GM21717 (cell line): ENCODE data around the gene RBM48.
A peak's percentile ranks its signal among the peaks of the same experiment; 100 is the strongest.
"Not testable (repeated sequence)": the region's sequence is repeated elsewhere in the genome, so short reads cannot be mapped to it uniquely, and the experiment has no call there.

Experiments used
- ATAC-seq: cut with Tn5 transposase; IDR thresholded peaks from one replicate; pipeline ENCODE4 v1.9.1; 2021; ENCODE audit warnings: mild to moderate bottlenecking, moderate library complexity; ENCODE audit not compliant: unreplicated experiment

Gene RBM48

DNA sequence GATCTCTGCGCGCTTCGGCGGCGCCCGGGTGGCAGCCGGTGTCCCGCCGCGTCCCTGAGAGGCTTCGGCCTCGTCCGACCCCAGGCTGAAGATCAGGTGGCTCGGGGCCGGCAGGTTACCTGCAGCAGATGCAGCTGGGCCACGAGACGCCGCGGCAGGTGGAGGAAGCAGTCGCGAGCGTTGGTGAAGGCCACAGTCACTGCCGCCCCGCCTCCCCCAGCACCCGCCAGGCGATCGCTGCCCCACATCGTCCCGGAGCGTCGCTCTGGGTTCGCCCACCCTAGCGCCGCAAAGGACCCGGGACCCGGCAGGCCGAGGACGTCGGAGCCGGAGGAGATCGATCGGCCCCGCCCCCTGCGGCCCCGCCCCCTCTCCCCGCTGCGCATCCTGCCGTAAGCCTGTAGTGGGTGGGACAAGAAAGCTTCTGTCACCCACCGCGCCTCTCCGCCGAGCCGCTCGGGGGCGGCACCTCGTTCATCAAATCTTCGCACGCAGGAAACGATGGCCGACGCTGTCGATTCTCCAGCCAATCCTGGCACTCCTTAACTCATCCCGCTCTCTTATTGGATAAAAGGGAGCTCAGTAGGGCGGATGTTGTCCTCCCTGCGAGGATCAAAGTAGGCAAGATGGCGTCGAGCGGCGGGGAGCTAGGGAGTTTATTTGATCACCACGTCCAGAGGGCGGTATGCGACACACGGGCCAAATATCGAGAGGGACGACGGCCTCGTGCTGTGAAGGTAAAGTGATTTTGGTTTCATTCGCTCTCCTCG is at the start of gene RBM48, which contains the start of gene PEX1:
Gene RBM48, plus strand, starts transcription at position 608 of the 770 bp plus-strand sequence. Its CDS starts 19 bp downstream, at position 627.
Gene PEX1, minus strand, starts transcription at position 333 of the 770 bp plus-strand sequence. Its CDS starts 85 bp downstream, at position 248.
- ATAC-seq: peak; percentile 96

DNA sequence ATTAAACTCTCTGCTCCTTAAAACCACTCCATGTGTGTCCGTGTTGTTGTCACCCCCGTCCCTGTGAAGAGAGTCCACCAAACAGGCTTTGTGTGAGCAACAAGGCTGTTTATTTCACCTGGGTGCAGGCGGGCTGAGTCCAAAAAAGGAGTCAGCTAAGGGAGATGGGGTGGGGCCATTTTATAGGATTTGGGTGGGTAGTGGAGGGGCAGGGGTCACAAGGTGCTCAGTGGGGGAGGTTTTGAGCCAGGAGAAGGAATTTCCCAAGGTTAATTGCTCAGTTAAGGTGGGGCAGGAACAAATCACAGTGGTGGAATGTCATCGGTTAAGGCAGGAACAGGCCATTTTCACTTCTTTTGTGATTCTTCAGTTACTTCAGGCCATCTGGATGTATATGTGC is 49.4 kb upstream of the RBM48 start:
- not testable (repeated sequence) for ATAC-seq

DNA sequence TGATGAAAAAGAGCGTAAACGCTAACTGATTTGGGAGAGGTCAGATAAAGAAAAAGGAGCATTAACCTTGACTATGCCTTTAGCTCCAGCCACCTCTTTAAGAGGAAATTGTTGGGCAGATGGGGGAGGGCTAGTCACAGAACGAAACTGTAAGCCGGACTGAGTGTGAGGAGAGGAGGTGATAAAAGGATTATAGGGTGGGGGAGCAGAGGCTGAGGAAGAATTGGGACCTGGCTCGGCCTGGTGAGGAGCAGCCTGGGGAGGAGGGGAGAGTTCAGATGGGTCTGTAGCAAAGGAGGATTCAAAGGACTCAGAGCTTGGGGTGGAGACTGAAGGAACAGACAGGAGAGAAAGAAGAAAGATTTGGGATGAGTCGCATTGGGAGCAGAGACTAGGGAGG is 45.0 kb upstream of the RBM48 start:
- ATAC-seq: not testable (repeated sequence)

DNA sequence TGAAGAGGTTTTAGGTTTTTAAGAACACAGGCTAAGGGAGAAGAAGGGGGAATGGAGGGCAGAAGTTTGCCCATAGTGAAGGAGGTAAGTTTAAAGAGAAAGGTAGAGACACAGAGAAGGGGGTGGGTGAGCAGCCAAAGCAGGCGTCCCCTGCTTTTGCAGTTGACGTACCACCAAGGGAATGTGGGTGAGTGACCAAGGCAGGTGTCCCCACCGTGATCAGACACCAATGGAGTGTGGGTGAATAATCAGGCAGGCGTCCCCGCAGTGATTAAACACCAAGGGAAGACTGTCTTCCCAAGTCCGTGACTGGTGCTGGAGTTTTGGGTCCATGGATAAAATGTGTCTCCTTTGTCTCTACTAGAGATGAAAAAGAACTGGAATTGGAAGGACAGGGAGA is 44.4 kb upstream of the RBM48 start:
- not testable (repeated sequence) for ATAC-seq

DNA sequence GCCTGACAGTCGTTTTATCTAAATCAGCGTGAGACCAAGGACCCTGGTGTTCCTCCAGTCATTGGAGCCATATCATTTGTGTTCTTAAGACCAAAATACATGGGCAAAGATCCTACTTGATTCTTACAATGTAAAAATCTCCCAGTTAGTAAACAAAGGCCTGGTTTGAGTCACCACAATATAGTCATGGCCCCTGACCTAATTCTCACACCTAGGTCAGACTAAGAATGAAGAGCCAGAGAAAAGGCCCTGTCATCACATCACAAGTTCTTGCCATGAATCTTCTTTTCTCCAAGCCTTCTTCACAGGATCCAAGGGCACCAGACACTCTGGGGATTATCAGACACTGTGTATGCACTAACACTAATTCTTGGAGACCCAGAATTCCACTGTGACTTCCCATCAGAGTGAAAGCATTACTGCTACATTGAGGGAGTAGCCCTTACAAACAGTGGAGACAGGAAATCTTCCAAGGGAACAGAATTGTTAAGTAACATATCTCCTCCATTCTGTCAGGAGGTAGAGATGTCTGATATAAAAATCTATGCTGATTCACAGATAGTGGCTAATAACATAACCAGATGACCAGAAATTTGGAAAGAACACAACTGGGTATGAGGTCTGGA is 43.2 kb upstream of the RBM48 start:
- ATAC-seq: no peak

DNA sequence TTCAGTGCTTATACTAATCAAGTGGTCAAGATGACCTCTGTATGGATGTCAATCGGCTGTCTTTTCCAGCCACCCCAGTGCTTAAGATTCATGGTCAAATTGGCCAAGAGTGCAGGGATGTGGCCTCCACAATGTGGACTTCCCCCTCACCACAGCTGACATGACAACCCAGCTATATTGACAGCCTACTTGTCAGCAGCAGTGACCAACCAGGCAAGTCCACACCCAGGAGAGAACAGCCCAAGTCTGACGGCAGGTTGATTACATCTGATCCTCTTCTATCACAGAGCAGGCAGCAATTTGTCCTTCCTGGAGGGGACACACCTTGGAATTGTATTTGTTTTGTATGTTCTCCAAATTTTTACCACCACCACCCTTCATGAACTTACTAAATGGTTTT is 42.6 kb upstream of the RBM48 start:
- ATAC-seq: no peak

DNA sequence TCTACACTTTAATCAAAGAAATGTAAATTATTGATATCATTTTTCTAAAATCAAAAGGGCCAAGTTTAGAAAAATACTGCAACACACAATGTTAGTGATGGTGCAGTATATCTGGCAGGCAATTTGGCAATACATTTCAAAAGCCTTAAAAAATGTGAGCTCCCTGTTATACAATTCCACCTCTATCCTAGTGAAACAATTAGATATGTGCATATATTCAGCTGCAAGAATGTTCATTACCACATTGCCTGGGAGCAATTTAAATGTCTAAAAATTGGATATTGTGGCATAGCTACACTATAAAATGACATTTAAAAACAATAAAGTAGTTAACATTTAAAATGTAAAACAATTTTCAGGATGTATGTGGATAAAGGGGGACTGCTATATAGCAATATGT is 40.8 kb upstream of the RBM48 start:
- ATAC-seq: no peak

DNA sequence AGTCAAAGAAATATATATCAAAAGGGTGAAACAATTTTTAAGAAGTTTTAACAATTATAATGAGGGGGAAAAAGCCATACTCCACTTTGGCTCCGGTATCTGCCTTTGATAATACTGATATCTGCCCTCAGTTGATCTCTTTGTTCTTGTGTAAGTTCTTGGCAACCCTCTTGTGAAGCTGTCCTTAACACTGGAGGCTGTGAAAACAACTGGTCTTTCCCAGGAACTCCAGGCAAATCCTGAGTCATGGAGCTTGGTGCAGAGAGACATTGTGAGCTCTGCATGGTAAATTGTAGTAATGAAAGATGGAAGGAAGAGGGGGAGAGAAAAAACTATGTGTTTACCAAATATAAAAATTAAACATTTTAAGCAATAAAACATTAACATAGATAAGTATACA is 39.0 kb upstream of the RBM48 start:
- ATAC-seq: no peak

DNA sequence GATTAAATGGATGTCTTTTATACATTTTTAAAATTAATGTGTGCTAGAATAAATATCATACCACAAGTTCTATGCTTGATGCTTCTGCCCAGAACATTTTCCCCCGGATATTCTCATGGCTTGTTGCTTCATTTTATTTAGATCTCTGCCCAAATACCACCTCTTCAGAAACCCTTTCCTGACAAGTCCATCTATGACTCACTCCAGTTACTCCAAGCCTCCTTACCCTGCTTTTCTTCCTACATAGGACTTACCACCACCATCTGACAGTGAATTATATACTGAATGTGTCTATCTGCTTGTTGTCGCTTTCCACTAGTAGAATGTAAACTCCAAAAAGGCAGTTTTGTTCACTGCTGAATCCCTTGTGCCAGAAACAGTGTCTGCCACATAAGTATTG is 31.7 kb upstream of the RBM48 start:
- ATAC-seq: no peak

DNA sequence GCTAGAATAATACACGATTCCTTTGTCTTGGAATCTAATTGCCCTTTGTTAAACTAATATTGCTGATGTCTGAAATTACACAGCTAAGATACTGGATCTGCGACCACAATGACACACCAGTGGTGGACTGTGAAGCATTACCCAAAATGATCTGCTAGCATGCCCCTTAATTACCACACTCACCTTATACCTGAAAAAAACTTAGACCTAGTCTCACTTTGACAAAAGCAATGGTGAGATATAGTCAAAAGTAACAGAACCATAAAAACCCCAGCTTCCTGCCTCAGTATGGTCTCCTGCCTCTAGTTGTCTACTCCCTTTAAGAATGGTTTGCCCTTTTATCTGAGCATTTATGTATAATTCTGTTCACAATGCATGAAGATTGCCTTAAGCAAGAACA is 30.0 kb upstream of the RBM48 start:
- no peak for ATAC-seq

DNA sequence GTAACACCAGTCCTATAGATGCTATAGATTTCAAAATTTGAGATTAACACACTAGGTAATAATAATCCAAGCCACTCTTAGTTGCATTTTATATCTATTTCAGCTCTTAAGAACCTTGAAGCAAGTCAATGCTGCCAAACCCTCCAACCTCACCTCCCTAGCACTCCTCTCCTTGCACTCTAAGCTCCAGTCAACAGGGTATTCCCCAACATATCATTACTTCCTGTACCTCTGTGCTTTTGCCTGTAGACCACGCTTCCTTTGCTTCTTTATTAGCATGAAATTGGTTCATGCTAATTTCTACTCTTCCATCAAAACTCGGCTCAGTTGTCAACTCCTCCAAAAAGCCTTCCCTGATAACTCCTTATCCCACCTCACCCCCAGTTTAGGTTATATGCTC is 24.8 kb upstream of the RBM48 start:
- no peak for ATAC-seq

DNA sequence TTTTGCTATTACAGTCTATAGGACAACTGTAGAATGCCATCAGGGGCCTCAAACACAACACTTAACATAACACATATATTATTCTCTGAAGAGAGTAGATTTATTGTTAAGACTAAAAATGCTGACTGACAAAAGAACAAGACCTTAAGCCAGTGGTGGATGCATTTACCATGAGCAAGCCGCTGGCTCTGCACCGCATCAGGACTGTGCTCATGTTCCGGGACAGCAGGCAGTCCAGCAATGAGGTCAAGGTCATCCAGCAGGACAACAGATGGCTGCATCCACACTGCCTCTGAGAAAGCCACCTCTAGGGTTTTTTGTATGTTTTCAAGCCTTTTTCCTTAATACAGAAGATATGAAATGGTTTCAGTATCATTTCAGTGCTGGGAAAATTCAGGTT is 24.0 kb upstream of the RBM48 start:
- no peak for ATAC-seq

DNA sequence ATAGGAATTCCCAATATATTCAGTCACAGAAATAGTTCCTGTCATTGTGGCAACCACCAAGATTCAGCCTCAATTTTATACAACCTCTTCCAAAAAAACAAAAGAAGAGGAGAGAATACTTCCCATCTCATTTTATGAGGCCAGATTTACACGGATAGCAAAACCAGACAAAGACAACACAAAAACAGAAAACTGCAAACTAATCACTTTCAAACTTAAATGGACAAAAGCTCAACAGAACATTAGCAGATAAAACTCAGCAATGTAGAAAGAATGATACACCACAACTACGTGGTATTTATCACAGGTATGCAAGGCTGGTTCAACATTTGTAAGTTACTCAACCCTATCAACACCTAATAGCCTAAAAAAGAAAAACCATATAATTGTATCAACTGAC is 22.2 kb upstream of the RBM48 start:
- no peak for ATAC-seq

DNA sequence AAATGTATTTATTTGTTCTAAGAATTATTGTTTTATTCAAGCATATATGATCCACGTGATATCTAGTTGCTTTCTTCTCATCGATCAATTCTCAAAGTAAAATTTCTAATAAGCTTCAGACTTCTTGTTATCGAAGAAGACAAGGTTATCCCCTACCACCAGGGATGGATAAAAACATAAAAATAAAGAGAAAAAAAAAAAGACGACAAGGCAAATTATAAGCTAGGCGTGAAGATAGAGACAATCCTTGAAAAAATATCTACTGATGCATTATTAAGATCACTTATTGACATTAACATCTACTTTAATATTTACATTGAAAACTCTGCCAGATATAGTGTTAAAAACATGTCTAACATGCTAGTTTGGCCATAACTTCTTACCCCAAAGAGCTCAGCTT is 19.6 kb upstream of the RBM48 start:
- no peak for ATAC-seq

DNA sequence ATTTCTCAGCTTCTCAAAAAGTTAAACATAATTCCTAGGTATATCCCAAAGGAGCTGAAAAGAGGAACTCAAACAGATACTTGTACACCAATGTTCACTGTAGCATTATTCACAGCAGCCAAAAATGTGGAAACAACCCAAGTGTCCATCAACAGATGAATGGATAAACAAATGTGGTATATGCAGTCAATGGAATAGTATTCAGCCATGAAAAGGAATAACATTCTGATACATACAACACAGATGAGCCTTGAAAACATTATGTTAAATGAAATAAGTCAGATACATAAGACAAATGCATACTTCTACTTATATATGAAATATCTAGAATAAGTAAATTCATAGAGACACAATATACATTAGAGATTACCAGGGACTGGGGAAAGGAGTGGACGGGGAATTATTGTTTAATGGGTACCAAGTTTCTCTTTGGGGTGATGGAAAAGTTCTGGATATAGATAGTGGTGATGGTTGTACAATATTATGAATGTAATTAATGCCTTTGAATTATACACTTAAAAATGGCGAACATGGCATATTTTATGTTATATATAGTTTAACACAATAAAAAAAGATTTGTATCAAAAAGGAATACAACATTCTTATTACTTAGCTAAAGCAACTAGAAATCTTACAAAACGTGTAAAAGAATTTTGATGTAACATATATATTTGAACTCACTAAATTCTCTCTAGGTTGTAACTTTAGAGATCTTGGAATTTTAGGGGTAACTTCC is 15.3 kb upstream of the RBM48 start:
- ATAC-seq: no peak

DNA sequence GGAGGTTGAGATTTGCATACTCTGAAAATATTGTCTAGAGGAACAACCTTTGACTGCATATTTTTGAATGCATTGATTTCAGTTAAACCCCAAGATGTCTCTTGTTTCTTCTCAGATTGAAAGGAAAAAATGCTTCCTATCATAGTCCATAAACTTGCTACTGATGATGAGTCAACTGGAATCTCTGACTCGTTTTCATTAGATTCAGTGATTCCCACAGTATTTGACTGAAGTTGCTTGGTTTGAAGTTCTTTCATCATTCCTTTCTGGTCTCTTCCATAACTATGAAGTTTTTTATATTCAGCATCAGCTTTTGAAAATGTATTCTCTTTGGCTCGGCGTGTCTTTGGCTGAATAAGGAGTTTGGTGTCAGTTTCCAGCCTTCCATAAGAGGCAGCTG is 11.0 kb upstream of the RBM48 start:
- ATAC-seq: no peak

DNA sequence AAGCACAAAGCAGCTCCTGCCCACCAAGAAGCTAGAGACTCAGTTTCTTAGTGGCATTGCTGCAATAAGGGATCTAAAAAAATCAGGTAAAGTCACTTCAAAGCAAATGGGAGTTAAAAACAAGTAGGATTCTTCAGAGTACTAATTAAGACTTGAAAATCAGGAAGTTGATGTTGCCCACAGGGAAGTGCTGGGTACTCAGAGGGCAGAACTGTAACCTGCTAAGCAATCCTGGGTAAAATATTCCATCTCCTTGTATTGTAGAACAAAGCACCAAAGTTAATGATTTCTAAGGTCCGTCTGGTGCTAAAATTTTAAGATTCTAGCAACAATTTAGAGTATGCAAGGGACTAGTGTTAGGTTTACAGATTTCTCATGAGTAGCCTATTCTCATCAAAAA is 8.6 kb upstream of the RBM48 start:
- ATAC-seq: no peak

DNA sequence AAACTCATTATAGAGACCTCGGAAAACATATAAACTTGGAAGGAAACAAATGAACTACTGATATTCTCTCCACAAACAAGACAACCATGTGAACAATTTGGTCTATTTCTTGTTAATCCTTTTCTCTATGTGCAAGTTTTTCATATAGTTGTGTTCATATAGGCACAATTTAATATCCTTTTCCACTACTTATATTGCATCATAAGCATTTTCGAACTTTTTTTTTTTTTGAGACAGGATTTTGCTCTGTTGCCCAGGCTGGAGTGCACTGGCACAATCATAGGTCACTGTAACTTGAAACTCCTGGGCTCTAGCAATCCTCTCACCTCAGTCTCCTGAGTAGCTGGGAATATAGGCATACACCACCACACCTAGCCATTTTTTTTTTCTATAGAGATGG is 5.5 kb upstream of the RBM48 start:
- no peak for ATAC-seq

DNA sequence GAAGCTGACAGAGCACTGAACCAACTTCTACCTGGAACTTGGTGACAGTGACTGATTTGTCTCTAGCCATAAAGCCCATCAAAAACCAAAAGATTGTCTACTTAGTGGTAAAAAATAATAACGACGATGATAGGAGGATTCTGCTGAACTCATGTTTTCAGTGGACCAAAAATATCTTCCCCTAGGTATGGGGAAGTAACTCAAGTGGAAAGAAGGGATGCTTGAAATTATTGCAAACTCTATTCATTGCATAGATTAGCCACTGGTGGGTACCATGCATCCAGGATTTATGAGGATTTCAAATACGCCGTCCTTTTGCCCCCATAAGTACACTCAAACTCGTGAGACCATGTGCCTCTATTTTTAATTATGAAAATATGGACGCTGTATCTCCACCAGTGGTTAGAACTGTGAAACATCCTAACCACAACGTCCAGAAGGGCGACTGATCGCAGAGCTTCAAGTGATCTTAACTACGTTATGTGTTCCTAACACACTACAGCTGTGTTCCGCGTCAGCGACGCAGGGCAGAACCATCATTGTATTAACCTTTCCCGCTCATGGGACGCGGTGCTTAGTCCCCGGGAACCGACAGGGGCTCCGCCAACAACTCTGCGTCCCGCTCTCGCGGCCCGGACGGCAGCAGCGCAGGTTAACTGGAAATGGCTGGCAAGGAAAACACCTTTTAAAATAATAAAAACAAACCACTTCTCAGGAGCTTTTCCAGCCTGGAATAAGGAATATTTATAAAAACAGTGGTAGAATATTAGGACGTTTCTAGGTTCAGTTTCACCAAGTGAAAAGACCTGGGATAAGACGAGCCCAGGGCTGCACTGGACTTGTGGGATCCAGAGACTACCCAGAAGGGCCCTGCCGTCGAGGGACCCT is 1.1 kb upstream of the RBM48 start:
- peak; percentile 38 for ATAC-seq

DNA sequence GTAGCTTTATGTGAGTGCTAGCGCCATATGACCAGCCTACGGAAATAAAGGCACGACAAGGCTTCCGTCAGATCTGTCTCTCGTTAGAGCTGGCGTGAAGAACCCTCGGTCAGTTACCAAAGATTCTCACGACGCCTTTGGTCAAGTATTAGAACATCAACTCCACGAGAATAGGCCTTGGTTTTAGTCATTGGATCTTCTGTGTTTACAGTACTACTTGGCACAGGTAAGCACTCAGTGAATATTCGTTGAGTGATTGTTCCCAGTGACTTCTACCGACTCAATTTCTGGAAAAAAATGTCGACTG is 316 bp downstream of the RBM48 start:
- no peak for ATAC-seq

DNA sequence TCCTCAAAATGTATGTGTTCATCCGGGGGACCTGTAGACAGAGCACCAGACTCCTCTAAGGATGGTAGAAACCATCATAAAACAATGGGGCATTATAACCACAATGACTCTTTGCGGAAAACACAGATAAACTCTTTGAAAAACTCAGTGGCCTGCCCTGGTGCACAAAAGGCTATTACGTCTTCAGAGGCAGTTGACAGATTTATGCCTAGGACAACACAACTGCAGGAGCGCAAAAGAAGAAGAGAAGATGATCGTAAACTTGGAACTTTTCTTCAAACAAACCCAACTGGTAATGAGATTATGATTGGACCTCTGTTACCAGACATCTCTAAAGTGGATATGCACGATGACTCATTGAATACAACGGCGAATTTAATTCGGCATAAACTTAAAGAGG is 6.0 kb downstream of the RBM48 start:
- no peak for ATAC-seq
